Measurements from ENCODE around the gene RPUSD3. TPM values are rescaled to one million over a fixed set of nuclear protein-coding genes. Genes with fewer than 3 reads are reported as not detected.

RPUSD3 gene
- total and polyA plus RNA-seq, 2 of the 4 experiments (the other 2 are of a cell fraction) = 30.3 to 49.4 TPM

- Histone ChIP-seq H3K4me1 (ENCODE audit: control insufficient read depth, insufficient read depth, low read length) (peaks cover 9% of the 10 kb centered on the region), H3K9ac (ENCODE audit: low read depth, low read length) (no peak overlapping the region), H3K56ac (ENCODE audit: extremely low read depth, insufficient read depth, low read length) (no peak overlapping the region), H3K9me3 (ENCODE audit: control insufficient read depth, insufficient read depth, low read length) (no peaks in the 10 kb centered on the region), H3K4me2 (ENCODE audit: low read depth, low read length) (no peak overlapping the region), H3K4me3 (ENCODE audit: insufficient read depth, low read depth, low read length) (no peak overlapping the region), H4K5ac (ENCODE audit: low read depth, low read length) (no peak overlapping the region), H3K9me1 (ENCODE audit: insufficient read depth, low read length) (peaks cover 14% of the 10 kb centered on the region), H2BK15ac (ENCODE audit: low read depth, low read length) (no peak overlapping the region; the same call in 2 of the 3 replicates), H3K14ac (replicated peaks; ENCODE audit: low read depth, low read length) (no peak overlapping the region), H3K18ac (ENCODE audit: low read depth, low read length) (no peak overlapping the region), H2AFZ (replicated peaks; ENCODE audit: low read length, poor library complexity) (no peak overlapping the region), H4K20me1 (ENCODE audit: insufficient read depth, low read length) (peaks cover 31% of the 10 kb centered on the region; the same call in 1 of the 2 replicates), H3K36me3 (ENCODE audit: control insufficient read depth, insufficient read depth, low read length) (peaks cover 40% of the 10 kb centered on the region), H3K23ac (ENCODE audit: low read depth, low read length) (no peak overlapping the region), H2AK5ac (ENCODE audit: low read depth, low read length) (no peak overlapping the region), H3K27ac (ENCODE audit: insufficient read depth, low read length) (no peak overlapping the region), H4K8ac (ENCODE audit: low read depth in 2 of 2, low read length in 2 of 2) (no peak overlapping the region), H3K4ac (ENCODE audit: low read depth, low read length) (no peak overlapping the region), H3K27me3 (ENCODE audit: control insufficient read depth, insufficient read depth, low read length) (no peaks in the 10 kb centered on the region), H2BK20ac (ENCODE audit: low read depth, low read length) (no peak overlapping the region), H2BK120ac (ENCODE audit: low read depth, low read length) (no peak overlapping the region), H2BK5ac (ENCODE audit: low read depth, low read length, poor library complexity, severe bottlenecking) (no peak overlapping the region), H4K91ac (ENCODE audit: insufficient read depth, low read depth, low read length) (no peak overlapping the region), H3K79me1 (ENCODE audit: low read depth in 1 of 2, low read length in 2 of 2) (peaks cover 45 to 66% of the 10 kb centered on the region in 2 experiments), H2AK9ac (replicated peaks; ENCODE audit: low read depth, low read length, poor library complexity) (no peak overlapping the region)
- no TSS peak for BruUV-seq (replicated peaks)
- ATAC-seq (ENCODE audit: low read depth) (no peak), DNase-seq (no peak)
- WGBS, 2 experiments (ENCODE audit: extremely low coverage in 2 of 2, insufficient read length in 1 of 2) = 86% methylated on average over 1 of the region's 5 CpGs; no CpG with 5 or more reads in 1 of the 2 experiments
- intact Hi-C loops (cut with micrococcal nuclease) (no loop called here), in situ Hi-C loops (cut with MboI; ENCODE audit: low sequenced_read_pairs) (no loop called here), dilution Hi-C loops (cut with HindIII; ENCODE audit: low sequenced_read_pairs, unreplicated experiment) (no loop called here)
- ChIA-PET CTCF (no interaction called here), POLR2A (ENCODE audit: unreplicated experiment) (no interaction called here)
- TF ChIP-seq CTCF (conservative IDR thresholded peaks at IDR 0.05; ENCODE audit: low read depth, low read length) (no peak), SMC3 (IDR thresholded peaks at IDR 0.05; ENCODE audit: low read depth, low read length) (no peak), CEBPB (IDR thresholded peaks at IDR 0.05; ENCODE audit: low read depth, low read length) (no peak), FOS (IDR thresholded peaks at IDR 0.05; ENCODE audit: low read depth, low read length) (no peak), CHD1 (IDR thresholded peaks at IDR 0.05; ENCODE audit: low read depth, low read length) (no peak), RAD21 (IDR thresholded peaks at IDR 0.05; ENCODE audit: low read length) (no peak), NFE2L2 (IDR thresholded peaks at IDR 0.05; ENCODE audit: low read depth, low read length) (no peak), POLR2A (IDR thresholded peaks at IDR 0.05; ENCODE audit: low read depth, low read length) (no peak)
Observed at GRCh38 chr3:9795207-9795606, 48.6 kb downstream of the RPUSD3 start.
